ENCODE measurements around the gene FARS2. TPM values are rescaled to one million over a fixed set of nuclear protein-coding genes. Genes with fewer than 3 reads are reported as not detected.

Gene FARS2
- total and polyA plus RNA-seq, 12 donors: 7.6 to 22.4 (median 20.8) TPM

DNA sequence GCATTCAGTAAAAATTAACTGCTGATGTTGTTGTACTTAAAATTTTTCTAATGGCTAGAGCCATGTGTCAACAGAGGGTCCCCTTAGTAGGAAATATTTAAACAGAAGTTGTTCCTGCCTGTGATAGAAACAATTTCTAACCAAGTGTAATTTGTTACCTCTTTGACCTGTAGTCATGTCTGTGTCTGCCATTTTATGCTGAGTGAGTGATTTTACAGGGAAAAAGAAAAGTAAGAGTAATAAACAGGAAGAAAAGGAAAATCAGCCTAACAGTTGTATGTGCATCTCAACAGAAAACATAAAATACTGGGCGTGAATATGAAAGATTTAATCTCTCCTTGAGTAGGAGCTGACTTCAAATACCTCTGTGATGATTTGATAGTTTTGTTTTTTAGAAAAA is 172.0 kb downstream of the FARS2 start:
- Histone ChIP-seq H3K27me3 (no peaks in the 10 kb centered on the region), H3K9me3 (peaks cover 0 to 19% (median 9%) of the 10 kb centered on the region in 11 donors), H3K36me3 (peaks cover 0 to 12% (median 0%) of the 10 kb centered on the region in 9 donors), H3K4me3 (no peak overlapping the region), H3K4me1 (no peaks in the 10 kb centered on the region), H3K27ac (no peak overlapping the region)
- no peak for DNase-seq
- WGBS, 2 donors: 96 to 97% methylated on average over 1 of the region's 1 CpG
- intact Hi-C loops (cut with DNase I): no loop called here
- TF ChIP-seq CTCF (IDR thresholded peaks at IDR 0.05): no peak
- ATAC-seq: no peak

GRCh38 chr6:5435449-5435848 is 174.1 kb downstream of the FARS2 start:
- Histone ChIP-seq H3K9me3 (peaks cover 0 to 19% (median 9%) of the 10 kb centered on the region in 11 donors), H3K4me3 (no peak overlapping the region), H3K36me3 (peaks cover 0 to 12% (median 0%) of the 10 kb centered on the region in 9 donors), H3K27ac (no peak overlapping the region), H3K27me3 (no peaks in the 10 kb centered on the region), H3K4me1 (no peaks in the 10 kb centered on the region)
- no peak for DNase-seq
- no peak for ATAC-seq
- WGBS, 2 donors: 89 to 94% methylated on average over 7 of the region's 7 CpGs
- TF ChIP-seq CTCF (IDR thresholded peaks at IDR 0.05): no peak
- intact Hi-C loops (cut with DNase I): no loop called here

- no peak for TF ChIP-seq CTCF (IDR thresholded peaks at IDR 0.05)
- peaks cover 0 to 16% (median 10%) of the 10 kb centered on the region in 9 donors for H3K4me1 ChIP-seq
- ATAC-seq: no peak
- H3K9me3 ChIP-seq: peaks cover 0 to 19% (median 9%) of the 10 kb centered on the region in 11 donors
- no peak overlapping the region for H3K4me3 ChIP-seq
- H3K36me3 ChIP-seq: no peaks in the 10 kb centered on the region
- no peak overlapping the region for H3K27ac ChIP-seq
- no peak for DNase-seq
- no peaks in the 10 kb centered on the region for H3K27me3 ChIP-seq
- intact Hi-C loops (cut with DNase I): no loop called here
- 61 to 65% methylated on average over 5 of the region's 5 CpGs for WGBS, 2 donors
These were observed 177.7 kb downstream of the FARS2 start for GRCh38 chr6:5438922-5439584.

GRCh38 chr6:5439749-5440148 is 178.4 kb downstream of the FARS2 start:
- TF ChIP-seq CTCF (IDR thresholded peaks at IDR 0.05): no peak
- intact Hi-C loops (cut with DNase I): no loop called here
- no peak overlapping the region for H3K27ac ChIP-seq
- WGBS, 2 donors: 77 to 86% methylated on average over 3 of the region's 3 CpGs
- no peaks in the 10 kb centered on the region for H3K36me3 ChIP-seq
- ATAC-seq (no peak), DNase-seq (no peak)
- peaks cover 0 to 19% (median 9%) of the 10 kb centered on the region in 11 donors for H3K9me3 ChIP-seq
- no peaks in the 10 kb centered on the region for H3K27me3 ChIP-seq
- H3K4me1 ChIP-seq: peaks cover 0 to 16% (median 10%) of the 10 kb centered on the region in 9 donors
- H3K4me3 ChIP-seq: no peak overlapping the region

Measured in heart right ventricle (tissue), 16 donors.